Measurements from ENCODE around the gene CALCOCO2.

Gene CALCOCO2

GRCh38 chr17:48912476-48912875, 81.6 kb downstream of the CALCOCO2 start:
- no peak for DNase-seq (ENCODE audit: low read depth in 1 of 2, low spot score in 1 of 2)

Measured in stimulated activated CD4-positive, alpha-beta T cell treated with anti-CD3 and anti-CD28 coated beads, Interleukin-15, amount 100 ng/mL, for 1 hour (primary cell).